SJCRH30 (cell line): ENCODE data around the gene FAP. TPM values are rescaled to one million over a fixed set of nuclear protein-coding genes. Genes with fewer than 3 reads are reported as not detected.

Experiments used
- DNase-seq, 2 experiments: peaks; one replicate each; pipeline ENCODE4 v3.0.0-alpha.2; 2015 to 2020
- H3K27ac ChIP-seq: fragments of 250-450 bp; sonication (Bioruptor Pico); 2 replicates; pipeline ENCODE4 v1.5.1; 2020; ENCODE audit warnings: mild to moderate bottlenecking, moderate library complexity
- H3K27me3 ChIP-seq: fragments of 250-450 bp; sonication (Bioruptor Pico); 2 replicates; pipeline ENCODE4 v1.5.1; 2020; ENCODE audit warnings: mild to moderate bottlenecking, moderate library complexity
- H3K36me3 ChIP-seq: fragments of 250-450 bp; sonication (Bioruptor Pico); 2 replicates; pipeline ENCODE4 v1.5.1; 2020; ENCODE audit warnings: mild to moderate bottlenecking, moderate library complexity
- H3K4me1 ChIP-seq: fragments of 250-450 bp; sonication (Bioruptor Pico); 2 replicates; pipeline ENCODE4 v1.5.1; 2020; ENCODE audit warnings: mild to moderate bottlenecking, moderate library complexity
- H3K4me3 ChIP-seq: fragments of 250-450 bp; sonication (Bioruptor Pico); 2 replicates; pipeline ENCODE4 v1.5.1; 2020; ENCODE audit warnings: mild to moderate bottlenecking, moderate library complexity
- H3K9me3 ChIP-seq: fragments of 250-450 bp; sonication (Bioruptor Pico); replicated peaks from 2 replicates; pipeline ENCODE4 v1.5.1; 2020; ENCODE audit warnings: mild to moderate bottlenecking, moderate library complexity
- total RNA-seq: library from RNA; depleted of rRNA; stranded (reverse); fragments of >200 nt; shearing (Covaris generic); gene quantifications from 2 replicates; pipeline ENCODE4 v1.2.3, GENCODE V29; 2014

FAP gene
- total RNA-seq, 1 experiment from 2014 or later: 3.6 TPM

DNA sequence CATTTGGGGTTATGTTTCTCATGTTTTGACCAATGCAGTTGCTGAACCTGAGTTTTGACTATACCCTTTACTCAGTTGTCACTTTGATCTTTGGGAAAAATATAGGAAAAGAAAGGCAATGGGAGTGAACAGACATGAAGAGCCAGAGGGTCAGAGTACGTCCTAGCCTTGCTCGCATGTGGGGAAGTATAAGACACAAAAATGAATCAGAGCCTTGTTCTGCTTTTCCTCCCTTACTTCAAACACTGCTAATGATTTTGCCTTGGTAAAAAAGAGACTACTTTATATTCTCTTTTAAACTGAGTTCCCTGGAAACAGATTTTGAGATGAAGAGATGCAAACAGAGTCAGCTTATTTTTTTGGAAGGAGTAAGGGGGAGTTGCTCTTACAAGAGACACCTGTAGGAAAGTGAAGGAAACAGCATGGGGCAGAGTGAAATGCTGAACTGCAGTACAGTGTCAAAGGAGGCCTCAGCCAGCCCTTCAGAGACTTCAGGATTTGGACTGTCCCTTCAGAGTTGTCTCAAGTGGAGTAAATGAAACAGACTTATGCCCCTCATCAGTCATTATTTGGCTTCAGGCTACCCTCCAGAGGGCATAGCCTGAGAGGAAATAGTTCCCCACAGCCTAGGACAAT lies 11.1 kb upstream of the FAP start:
- no peaks in the 10 kb centered on the region for H3K9me3 ChIP-seq
- no peak overlapping the region for H3K27ac ChIP-seq
- H3K4me3 ChIP-seq: no peak overlapping the region
- H3K27me3 ChIP-seq: no peaks in the 10 kb centered on the region
- no peaks in the 10 kb centered on the region for H3K36me3 ChIP-seq
- DNase-seq: no peak
- H3K4me1 ChIP-seq: no peaks in the 10 kb centered on the region

DNA sequence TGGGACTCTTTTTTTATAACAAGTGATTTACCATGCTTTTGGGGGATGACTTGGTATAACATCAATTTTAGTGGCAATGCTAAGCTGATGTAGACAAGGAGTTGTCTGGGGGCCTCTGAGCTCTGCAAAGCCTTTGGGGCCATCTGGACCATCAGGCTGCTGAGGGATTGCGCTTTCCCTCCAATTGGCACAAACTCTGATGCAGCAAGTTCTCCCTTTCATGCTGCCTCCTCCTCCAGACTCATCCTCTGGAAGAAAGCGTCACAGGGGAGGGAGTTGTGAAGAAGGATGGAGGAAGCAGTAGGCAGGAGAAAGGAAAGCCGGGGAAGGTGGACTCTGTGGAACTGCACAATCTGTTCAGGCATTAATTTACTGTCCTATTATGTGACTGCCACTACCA lies 10.2 kb upstream of the FAP start:
- Histone ChIP-seq H3K36me3 (no peaks in the 10 kb centered on the region), H3K27ac (no peak overlapping the region), H3K9me3 (no peaks in the 10 kb centered on the region), H3K4me1 (no peaks in the 10 kb centered on the region), H3K27me3 (no peaks in the 10 kb centered on the region), H3K4me3 (no peak overlapping the region)
- DNase-seq: no peak

DNA sequence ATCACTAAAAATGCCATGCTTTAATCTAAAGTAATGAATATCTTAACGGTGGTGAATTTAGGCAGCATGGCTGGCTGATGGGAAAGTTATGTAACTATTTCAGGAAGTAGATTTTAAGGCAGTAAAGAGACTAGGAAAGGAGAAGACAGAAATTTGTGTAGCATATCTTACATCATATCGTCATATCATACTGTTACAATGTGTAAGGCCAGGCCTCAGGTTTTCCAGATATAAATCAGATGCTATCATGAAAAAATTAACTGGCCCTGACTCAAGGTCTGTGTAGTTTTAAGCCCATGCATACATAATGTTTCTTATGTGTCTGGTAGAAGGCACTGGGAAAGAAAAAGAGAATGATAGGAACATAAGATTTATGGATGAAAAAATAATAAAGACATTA lies 8.9 kb upstream of the FAP start:
- Histone ChIP-seq H3K27ac (no peak overlapping the region), H3K4me3 (no peak overlapping the region), H3K4me1 (no peaks in the 10 kb centered on the region), H3K9me3 (no peaks in the 10 kb centered on the region), H3K27me3 (no peaks in the 10 kb centered on the region), H3K36me3 (no peaks in the 10 kb centered on the region)
- no peak for DNase-seq

DNA sequence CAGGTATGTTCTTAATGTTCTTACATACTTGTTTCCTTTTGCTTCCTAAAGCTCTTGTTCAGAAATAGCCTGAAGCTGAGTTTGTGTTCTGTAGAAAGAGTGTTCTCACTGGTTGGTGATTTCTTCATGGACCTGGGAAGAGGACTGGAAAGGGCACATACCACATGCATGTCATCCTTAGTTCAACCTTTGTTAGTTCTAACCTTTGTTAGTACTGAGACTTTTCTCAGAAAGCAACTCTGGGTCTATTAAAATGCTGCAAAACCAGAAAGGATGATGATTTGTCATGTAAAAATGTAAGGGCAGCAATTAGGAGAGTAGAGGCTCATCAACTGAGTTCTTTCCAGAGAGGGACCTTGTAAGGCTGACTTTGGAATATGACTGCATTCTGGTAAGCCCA lies 2.5 kb upstream of the FAP start:
- H3K9me3 ChIP-seq: no peaks in the 10 kb centered on the region
- no peaks in the 10 kb centered on the region for H3K27me3 ChIP-seq
- no peak overlapping the region for H3K27ac ChIP-seq
- H3K36me3 ChIP-seq: no peaks in the 10 kb centered on the region
- peaks cover 20% of the 10 kb centered on the region; the same call in 1 of the 2 replicates for H3K4me1 ChIP-seq
- H3K4me3 ChIP-seq: no peak overlapping the region
- no peak for DNase-seq

DNA sequence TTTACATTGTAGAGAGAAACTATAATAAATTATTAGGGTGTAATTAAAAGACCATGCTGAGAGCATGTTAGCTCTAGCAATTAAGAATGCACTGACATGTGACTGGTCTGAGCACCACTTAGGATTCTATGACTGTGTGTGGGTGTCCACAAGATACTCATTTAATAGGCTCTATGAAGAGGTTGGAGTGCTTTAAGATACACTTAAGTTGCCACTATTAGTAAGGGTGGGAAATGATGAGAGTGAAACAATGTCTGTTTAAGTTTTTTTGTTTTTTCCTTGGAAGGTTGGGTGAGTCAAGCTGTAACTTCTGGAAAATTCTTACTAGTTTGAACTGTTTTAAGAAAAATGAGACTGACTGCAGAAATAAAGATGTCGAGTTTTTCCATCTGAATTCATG lies 1.8 kb upstream of the FAP start:
- Histone ChIP-seq H3K36me3 (no peaks in the 10 kb centered on the region), H3K9me3 (no peaks in the 10 kb centered on the region), H3K4me1 (peaks cover 20% of the 10 kb centered on the region; the same call in 1 of the 2 replicates), H3K27me3 (no peaks in the 10 kb centered on the region), H3K27ac (no peak overlapping the region), H3K4me3 (no peak overlapping the region)
- no peak for DNase-seq

DNA sequence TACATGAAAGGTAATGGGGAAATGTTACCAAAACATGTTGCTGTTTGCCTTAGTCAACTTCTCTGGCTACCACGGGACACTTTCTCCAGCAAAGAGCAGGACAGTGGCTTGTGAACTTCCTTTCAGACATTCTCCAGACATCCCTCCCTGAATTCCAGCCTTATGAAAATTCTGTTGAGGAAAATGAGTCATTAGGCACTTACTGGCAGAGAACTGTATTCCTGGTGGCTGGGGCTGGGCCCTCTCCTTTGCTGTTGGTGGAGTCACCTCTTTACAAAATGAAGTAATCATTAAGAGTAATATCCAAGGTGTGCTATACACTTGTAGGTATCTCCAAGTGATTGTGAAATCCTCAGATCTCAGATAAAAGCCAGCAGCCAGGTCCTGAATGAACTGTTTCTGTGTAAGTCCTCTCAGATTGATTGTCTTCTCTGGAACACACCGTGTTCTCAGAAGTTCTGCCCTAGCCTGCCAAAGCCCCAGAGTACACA lies 1.3 kb upstream of the FAP start:
- Histone ChIP-seq H3K4me1 (peaks cover 20% of the 10 kb centered on the region; the same call in 1 of the 2 replicates), H3K27me3 (no peaks in the 10 kb centered on the region), H3K36me3 (no peaks in the 10 kb centered on the region), H3K4me3 (no peak overlapping the region), H3K27ac (no peak overlapping the region), H3K9me3 (no peaks in the 10 kb centered on the region)
- DNase-seq: no peak

DNA sequence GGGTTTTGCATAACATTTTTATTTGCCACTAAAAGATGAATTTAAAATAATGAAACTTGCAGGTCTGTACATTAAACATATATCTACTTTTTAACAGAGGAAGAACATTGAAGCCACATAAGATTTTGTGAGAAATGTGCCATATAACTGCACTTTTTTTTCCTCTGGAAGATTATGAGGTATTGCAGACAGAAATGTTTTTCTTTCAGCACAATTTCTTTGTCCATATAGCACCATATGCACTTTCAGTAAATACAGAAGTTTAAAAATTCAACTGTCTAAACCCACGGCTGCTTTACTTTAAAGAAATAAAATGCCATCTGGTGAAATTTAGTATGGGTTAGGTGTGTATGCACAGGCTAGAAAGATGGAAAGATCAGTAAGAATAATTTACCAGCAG lies 470 bp upstream of the FAP start:
- DNase-seq: no peak
- H3K4me3 ChIP-seq: peak overlapping the region; percentile 44
- H3K36me3 ChIP-seq: no peaks in the 10 kb centered on the region
- H3K4me1 ChIP-seq: peaks cover 20% of the 10 kb centered on the region; the same call in 1 of the 2 replicates
- H3K9me3 ChIP-seq: no peaks in the 10 kb centered on the region
- H3K27me3 ChIP-seq: no peaks in the 10 kb centered on the region
- H3K27ac ChIP-seq: peak overlapping the region; percentile 67; the same call in 1 of the 2 replicates

DNA sequence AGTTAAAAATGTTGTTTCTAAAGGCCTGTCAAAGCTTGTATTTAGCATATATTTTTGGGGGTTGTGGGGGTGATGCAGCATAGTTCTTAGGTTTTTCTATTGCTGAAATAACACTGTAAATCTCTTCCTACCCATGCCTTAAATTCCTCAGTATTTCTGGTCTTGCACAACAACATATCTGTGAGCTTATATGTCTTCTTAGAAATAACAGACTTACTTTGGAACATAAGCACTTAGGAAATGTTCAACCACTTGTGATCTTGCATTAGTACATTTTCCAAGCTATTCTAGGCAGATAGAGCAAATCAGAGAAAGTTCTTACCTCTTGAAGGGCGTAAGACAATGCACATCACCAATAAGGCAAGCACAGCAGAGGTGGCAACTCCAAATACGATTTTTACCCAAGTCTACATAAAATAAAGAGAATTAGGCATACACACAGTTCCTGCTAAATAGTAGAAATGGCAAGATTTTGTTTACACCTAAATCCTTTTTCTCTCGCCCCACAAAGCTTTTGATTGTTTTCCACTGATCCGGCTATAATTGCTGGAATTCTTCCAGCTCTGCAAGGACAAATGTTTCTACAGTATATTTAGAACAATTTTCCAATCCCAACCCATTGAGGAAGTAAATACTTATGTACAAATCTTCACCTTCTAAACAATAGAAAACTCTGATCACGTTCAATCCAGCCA lies 512 bp downstream of the FAP start:
- peak overlapping the region; percentile 67 for H3K27ac ChIP-seq
- DNase-seq: peak in 1 of 2 experiments; percentile 53
- peaks cover 20% of the 10 kb centered on the region; the same call in 1 of the 2 replicates for H3K4me1 ChIP-seq
- no peaks in the 10 kb centered on the region for H3K27me3 ChIP-seq
- H3K4me3 ChIP-seq: peak overlapping the region; percentile 44
- H3K9me3 ChIP-seq: no peaks in the 10 kb centered on the region
- no peaks in the 10 kb centered on the region for H3K36me3 ChIP-seq

DNA sequence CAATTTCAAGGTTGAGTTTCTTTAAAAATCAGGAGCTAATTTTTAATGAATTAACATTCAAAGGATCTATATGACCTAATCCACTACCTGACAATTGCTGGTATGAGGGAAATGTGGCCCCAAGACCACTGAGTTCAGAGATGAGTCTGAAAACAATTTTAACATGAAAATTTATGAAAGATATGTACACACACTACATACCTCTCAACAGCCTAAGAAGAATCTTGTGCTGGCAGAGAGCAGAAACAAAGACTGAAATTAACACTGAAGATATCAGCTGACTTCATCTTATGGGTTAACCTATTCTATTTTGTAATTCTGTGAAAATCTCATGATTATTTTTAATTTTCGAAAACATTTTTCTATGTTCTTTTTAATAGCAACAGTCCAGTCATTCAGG lies 1.7 kb downstream of the FAP start:
- Histone ChIP-seq H3K9me3 (no peaks in the 10 kb centered on the region), H3K4me1 (peaks cover 20% of the 10 kb centered on the region; the same call in 1 of the 2 replicates), H3K36me3 (no peaks in the 10 kb centered on the region), H3K4me3 (no peak overlapping the region), H3K27me3 (no peaks in the 10 kb centered on the region), H3K27ac (no peak overlapping the region)
- no peak for DNase-seq

DNA sequence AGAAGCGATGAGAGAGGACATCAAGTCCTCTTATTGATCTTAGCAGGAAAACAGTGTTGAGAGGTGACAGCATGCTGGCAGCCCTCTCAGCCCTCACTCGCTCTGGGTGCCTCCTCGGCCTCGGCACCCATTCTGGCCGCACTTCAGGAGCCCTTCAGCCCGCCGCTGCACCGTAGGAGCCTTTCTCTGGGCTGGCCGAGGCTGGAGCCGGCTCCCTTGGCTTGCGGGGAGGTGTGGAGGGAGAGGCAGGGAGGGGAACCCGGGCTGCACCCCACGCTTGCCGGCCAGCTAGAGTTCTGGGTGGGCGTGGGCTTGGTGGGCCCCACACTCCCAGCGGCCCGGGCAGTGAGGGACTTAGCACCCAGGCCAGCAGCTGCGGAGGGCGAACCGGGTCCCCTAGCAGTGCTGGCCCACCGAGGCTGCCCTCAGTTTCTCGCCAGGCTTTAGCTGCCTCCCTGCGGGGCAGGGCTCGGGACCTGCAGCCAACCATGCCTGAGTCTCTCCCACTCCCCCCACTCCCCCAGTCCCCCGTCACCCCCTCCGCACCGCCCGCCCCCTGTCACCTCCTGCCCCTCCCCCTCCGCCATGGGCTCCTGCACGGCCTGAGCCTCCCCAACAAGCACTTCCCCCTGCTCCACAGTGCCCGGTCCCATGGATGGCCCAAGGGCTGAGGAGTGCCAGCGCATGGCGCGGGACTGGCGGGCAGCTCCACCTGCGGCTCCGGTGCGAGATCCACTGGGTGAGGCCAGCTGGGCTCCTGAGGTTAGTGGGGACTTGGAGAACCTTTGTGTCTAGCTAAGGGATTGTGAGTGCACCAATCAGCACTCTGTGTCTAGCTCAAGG lies 8.4 kb downstream of the FAP start:
- Histone ChIP-seq H3K27me3 (no peaks in the 10 kb centered on the region), H3K9me3 (no peaks in the 10 kb centered on the region), H3K4me3 (no peak overlapping the region), H3K4me1 (no peaks in the 10 kb centered on the region), H3K27ac (no peak overlapping the region), H3K36me3 (no peaks in the 10 kb centered on the region)
- no peak for DNase-seq

DNA sequence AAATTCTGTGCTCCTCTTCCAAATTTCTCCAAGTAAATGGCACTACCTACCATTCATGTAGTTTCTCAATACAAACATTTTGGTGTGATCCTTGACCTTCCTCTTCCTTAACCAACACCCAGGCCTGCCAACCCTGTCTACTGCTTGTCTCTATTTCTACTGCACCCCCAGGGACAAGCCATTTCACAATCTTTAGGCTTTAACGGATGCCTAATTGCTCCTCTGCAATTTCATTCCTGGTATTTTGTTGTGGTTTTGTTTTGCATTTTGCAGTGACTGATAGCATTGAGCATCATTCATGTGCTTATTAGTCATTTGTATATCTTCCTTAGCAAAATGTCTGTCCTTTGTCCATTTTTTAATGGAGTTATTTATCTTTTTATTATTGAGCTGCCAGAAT lies 10.0 kb downstream of the FAP start:
- no peaks in the 10 kb centered on the region for H3K4me1 ChIP-seq
- no peaks in the 10 kb centered on the region for H3K9me3 ChIP-seq
- no peak overlapping the region for H3K27ac ChIP-seq
- no peak overlapping the region for H3K4me3 ChIP-seq
- no peak for DNase-seq
- H3K27me3 ChIP-seq: no peaks in the 10 kb centered on the region
- H3K36me3 ChIP-seq: no peaks in the 10 kb centered on the region

DNA sequence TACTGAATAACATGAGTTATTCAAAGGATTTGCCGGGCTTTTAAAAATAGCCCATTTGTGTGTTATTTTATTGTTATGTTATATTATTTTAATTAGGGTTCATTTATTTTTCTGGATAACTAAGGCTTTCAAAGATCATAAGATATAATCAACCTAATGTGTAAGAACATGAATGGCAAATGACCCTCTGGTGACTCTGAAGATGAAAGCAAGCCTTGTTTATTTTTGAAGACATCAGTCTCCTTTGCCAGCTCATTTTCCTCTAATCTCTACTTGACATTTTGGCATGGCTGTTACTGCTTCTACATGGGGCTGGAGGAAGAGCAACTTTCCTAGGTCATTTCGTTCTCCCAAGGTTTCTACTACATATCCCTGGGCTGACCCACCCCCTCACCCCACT lies 10.6 kb downstream of the FAP start:
- DNase-seq: no peak
- H3K4me3 ChIP-seq: no peak overlapping the region
- H3K27me3 ChIP-seq: no peaks in the 10 kb centered on the region
- no peaks in the 10 kb centered on the region for H3K9me3 ChIP-seq
- H3K36me3 ChIP-seq: no peaks in the 10 kb centered on the region
- H3K27ac ChIP-seq: no peak overlapping the region
- no peaks in the 10 kb centered on the region for H3K4me1 ChIP-seq

DNA sequence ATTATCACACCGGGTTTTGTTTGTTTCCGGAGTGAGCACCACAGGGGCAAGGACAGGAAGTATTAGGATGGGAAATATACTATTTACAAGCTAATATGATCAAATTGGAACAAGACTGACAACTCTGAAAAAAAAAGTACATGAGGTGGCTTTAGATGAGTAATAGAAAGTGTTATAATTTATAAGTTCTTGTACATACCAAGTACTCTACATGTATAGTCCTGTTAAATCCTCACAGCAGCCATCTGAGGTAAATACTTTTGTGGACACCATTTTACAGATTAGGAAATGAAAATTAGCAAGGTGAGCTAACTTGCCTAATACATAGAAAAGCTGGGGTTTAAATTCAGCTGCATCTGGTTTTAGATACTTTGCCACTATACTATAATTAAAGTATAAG lies 11.2 kb downstream of the FAP start:
- Histone ChIP-seq H3K36me3 (no peaks in the 10 kb centered on the region), H3K9me3 (no peaks in the 10 kb centered on the region), H3K4me3 (no peak overlapping the region), H3K4me1 (no peaks in the 10 kb centered on the region), H3K27ac (no peak overlapping the region), H3K27me3 (no peaks in the 10 kb centered on the region)
- no peak for DNase-seq

DNA sequence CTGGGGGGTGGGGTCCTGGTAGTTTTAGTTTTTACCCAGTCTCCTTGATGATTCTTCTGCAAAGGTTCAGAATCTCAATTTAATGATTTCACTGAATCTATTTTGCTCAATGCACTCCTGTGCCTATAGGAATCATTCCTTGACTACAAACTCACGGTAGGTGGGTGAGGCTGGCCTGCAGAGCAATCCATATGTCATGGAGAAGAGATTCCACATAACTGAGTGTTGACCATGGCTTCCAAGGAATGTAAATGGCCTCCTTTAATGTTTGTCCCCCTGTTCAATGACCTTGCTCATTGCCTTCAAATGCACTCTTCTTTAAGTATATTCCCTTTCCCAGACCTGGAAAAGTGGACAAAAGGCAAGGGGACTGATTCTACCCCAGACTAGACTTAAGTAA lies 12.5 kb downstream of the FAP start:
- no peak for DNase-seq
- no peaks in the 10 kb centered on the region for H3K27me3 ChIP-seq
- no peak overlapping the region for H3K4me3 ChIP-seq
- no peak overlapping the region for H3K27ac ChIP-seq
- no peaks in the 10 kb centered on the region for H3K36me3 ChIP-seq
- H3K9me3 ChIP-seq: no peaks in the 10 kb centered on the region
- no peaks in the 10 kb centered on the region for H3K4me1 ChIP-seq

DNA sequence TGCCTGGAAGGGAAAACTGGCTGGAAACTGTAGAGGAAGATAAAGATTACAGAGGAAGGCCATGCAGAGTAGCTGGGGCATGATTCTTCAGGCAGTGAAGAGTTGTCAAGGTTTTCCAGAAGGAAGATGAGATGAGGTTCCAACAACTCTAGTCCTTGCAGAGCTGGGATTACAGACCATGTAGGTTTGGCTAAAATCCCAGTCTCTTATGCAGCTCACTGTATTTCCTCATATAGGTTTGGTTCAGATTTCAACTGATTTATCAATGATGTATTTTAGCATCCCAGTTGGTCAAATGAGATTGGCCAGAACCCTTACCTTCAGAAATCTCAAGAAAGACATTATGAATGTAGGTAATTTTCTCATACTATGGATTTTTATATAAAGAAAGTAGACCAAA lies 16.4 kb downstream of the FAP start:
- DNase-seq: no peak
- Histone ChIP-seq H3K9me3 (no peaks in the 10 kb centered on the region), H3K27me3 (no peaks in the 10 kb centered on the region), H3K4me3 (no peak overlapping the region), H3K36me3 (no peaks in the 10 kb centered on the region), H3K4me1 (no peaks in the 10 kb centered on the region), H3K27ac (no peak overlapping the region)
